PC-3 (cell line): ENCODE data around the gene HEMGN. TPM values are rescaled to one million over a fixed set of nuclear protein-coding genes. Genes with fewer than 3 reads are reported as not detected.
"Not testable (repeated sequence)": the region's sequence is repeated elsewhere in the genome, so short reads cannot be mapped to it uniquely, and the experiment has no call there.

Source experiments
- ATAC-seq: fragments of 200-7000 bp; cut with Tn5 transposase; 2 replicates; pipeline ENCODE4 v1.9.1; 2020; ENCODE audit warnings: mild to moderate bottlenecking, moderate library complexity
- BruUV-seq: library from RNA; stranded (reverse); fragments of 400-500 nt; replicated peaks from 2 replicates; lab custom pipeline; 2021; lab: Mats Ljungman, UMichigan
- CTCF ChIA-PET: fragments of 300-600 bp; sonication (Branson Sonifier 250); formaldehyde crosslinking; loops from one replicate; lab custom pipeline; 2022; ENCODE audit warnings: antibody characterized with exemption; lab: Charles Lee
- POLR2A ChIA-PET: fragments of 300-600 bp; sonication (Branson Sonifier 250); formaldehyde crosslinking; loops from one replicate; lab custom pipeline; 2022; ENCODE audit warnings: antibody characterized with exemption; ENCODE audit not compliant: unreplicated experiment; lab: Charles Lee
- DNase-seq: peaks from one replicate; pipeline ENCODE4 v3.0.0-alpha.2; 2015
- H2AFZ ChIP-seq: fragments of 300-600 bp; sonication (generic); 2 replicates; pipeline ENCODE4 v1.6.0; 2016; ENCODE audit warnings: antibody characterized with exemption, low read length
- H3F3A ChIP-seq: fragments of 300-600 bp; sonication (generic); one replicate; pipeline ENCODE4 v1.6.0; 2017; ENCODE audit warnings: antibody characterized with exemption, low read length, control low read depth, mild to moderate bottlenecking; ENCODE audit not compliant: unreplicated experiment
- H3K27ac ChIP-seq: fragments of 300-600 bp; sonication (generic); 2 replicates; pipeline ENCODE4 v1.5.1; 2016; ENCODE audit warnings: mild to moderate bottlenecking, low read length
- H3K27me3 ChIP-seq: fragments of 300-600 bp; sonication (generic); 2 replicates; pipeline ENCODE4 v1.6.1; 2016; ENCODE audit warnings: low read length, mixed read lengths
- H3K36me3 ChIP-seq: fragments of 300-600 bp; sonication (generic); 2 replicates; pipeline ENCODE4 v1.6.1; 2016; ENCODE audit warnings: low read depth, mixed run types, low read length, mixed read lengths
- H3K4me1 ChIP-seq: fragments of 300-600 bp; sonication (generic); 2 replicates; pipeline ENCODE4 v1.5.1; 2016; ENCODE audit warnings: low read length; ENCODE audit not compliant: insufficient read depth
- H3K4me2 ChIP-seq: fragments of 300-600 bp; sonication (generic); 2 replicates; pipeline ENCODE4 v1.6.0; 2016; ENCODE audit warnings: low read length
- H3K4me3 ChIP-seq: fragments of 300-600 bp; sonication (generic); 2 replicates; pipeline ENCODE4 v1.5.1; 2016; ENCODE audit warnings: mild to moderate bottlenecking, low read length, mixed read lengths
- H3K79me2 ChIP-seq: fragments of 300-600 bp; sonication (generic); 2 replicates; pipeline ENCODE4 v1.6.1; 2017; ENCODE audit warnings: low read length, mixed read lengths
- H3K9ac ChIP-seq: fragments of 300-600 bp; sonication (generic); 2 replicates; pipeline ENCODE4 v1.6.0; 2016; ENCODE audit warnings: mild to moderate bottlenecking, low read length
- H3K9me2 ChIP-seq: fragments of 300-600 bp; sonication (generic); replicated peaks from 2 replicates; pipeline ENCODE4 v1.6.1; 2016; ENCODE audit warnings: mixed run types, low read length, mixed read lengths
- H3K9me3 ChIP-seq: fragments of 300-600 bp; sonication (generic); 2 replicates; pipeline ENCODE4 v1.6.1; 2016; ENCODE audit warnings: low read length, mixed read lengths
- H4K20me1 ChIP-seq: fragments of 300-600 bp; sonication (generic); 2 replicates; pipeline ENCODE4 v1.6.1; 2016; ENCODE audit warnings: low read length, mixed read lengths
- EZH2 ChIP-seq: fragments of 300-600 bp; sonication (generic); IDR thresholded peaks from one replicate; pipeline ENCODE4 v1.6.1; 2017; ENCODE audit warnings: antibody characterized with exemption, mild to moderate bottlenecking, low read length; ENCODE audit not compliant: unreplicated experiment
- EZH2phosphoT487 ChIP-seq: fragments of 300-600 bp; sonication (generic); IDR thresholded peaks from 2 replicates; pipeline ENCODE4 v1.6.1; 2018; ENCODE audit warnings: mild to moderate bottlenecking, antibody characterized with exemption, low read length, borderline replicate concordance
- intact Hi-C: fragments of 100-400 bp; cut with micrococcal nuclease; formaldehyde crosslinking; loops from 2 replicates; pipeline ENCODE4 v1.9.0; 2023
- total RNA-seq: library from RNA; depleted of rRNA; stranded (reverse); fragments of >200 nt; gene quantifications from 2 replicates; pipeline ENCODE4 v1.2.3, GENCODE V29; 2014
- TF ChIP-seq, protein P1 (sequence below): fragments of 300-600 bp; sonication (generic); conservative IDR thresholded peaks from 2 replicates; pipeline ENCODE4 v1.5.1; 2017; ENCODE audit warnings: antibody characterized with exemption, low read depth, mild to moderate bottlenecking, low read length

HEMGN gene
- total RNA-seq, 1 experiment from 2014 or later, result not detected

DNA sequence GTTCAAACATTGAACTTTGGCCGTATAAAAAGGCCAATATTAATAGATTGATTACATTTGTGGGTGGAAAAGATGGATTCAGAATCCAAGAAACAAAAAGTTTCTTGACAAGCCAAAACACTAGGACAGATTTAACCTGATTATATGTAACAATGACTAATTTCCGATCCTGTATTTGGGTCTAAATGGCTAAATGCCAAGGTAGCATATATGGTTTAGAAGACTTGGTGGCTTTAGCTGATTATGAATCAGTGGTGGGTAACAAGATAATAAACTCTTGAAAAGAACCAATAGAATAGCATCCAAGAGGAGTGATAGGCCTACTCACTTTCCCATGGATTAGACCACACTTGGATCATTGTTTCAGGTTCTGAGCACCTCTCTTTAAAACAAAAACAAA lies 23.4 kb upstream of the HEMGN start:
- ChIA-PET CTCF (no interaction called here), POLR2A (no interaction called here)
- H3K27me3 ChIP-seq, result no peaks in the 10 kb centered on the region
- H3K9ac ChIP-seq, result no peak overlapping the region
- H3K4me1 ChIP-seq, result no peaks in the 10 kb centered on the region
- DNase-seq, result peak; percentile 32
- intact Hi-C loops, result no loop called here
- H3K27ac ChIP-seq, result no peak overlapping the region
- no TSS peak for BruUV-seq
- TF ChIP-seq, protein P1, sequence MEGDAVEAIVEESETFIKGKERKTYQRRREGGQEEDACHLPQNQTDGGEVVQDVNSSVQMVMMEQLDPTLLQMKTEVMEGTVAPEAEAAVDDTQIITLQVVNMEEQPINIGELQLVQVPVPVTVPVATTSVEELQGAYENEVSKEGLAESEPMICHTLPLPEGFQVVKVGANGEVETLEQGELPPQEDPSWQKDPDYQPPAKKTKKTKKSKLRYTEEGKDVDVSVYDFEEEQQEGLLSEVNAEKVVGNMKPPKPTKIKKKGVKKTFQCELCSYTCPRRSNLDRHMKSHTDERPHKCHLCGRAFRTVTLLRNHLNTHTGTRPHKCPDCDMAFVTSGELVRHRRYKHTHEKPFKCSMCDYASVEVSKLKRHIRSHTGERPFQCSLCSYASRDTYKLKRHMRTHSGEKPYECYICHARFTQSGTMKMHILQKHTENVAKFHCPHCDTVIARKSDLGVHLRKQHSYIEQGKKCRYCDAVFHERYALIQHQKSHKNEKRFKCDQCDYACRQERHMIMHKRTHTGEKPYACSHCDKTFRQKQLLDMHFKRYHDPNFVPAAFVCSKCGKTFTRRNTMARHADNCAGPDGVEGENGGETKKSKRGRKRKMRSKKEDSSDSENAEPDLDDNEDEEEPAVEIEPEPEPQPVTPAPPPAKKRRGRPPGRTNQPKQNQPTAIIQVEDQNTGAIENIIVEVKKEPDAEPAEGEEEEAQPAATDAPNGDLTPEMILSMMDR, result no peak
- no peaks in the 10 kb centered on the region for H3K9me2 ChIP-seq
- no peak for ATAC-seq
- H3K9me3 ChIP-seq, result no peaks in the 10 kb centered on the region
- H2AFZ ChIP-seq, result no peak overlapping the region
- no peaks in the 10 kb centered on the region for H3K79me2 ChIP-seq
- no peak overlapping the region for H3K4me3 ChIP-seq
- no peaks in the 10 kb centered on the region for H4K20me1 ChIP-seq
- no peak overlapping the region for H3K4me2 ChIP-seq
- no peaks in the 10 kb centered on the region for H3K36me3 ChIP-seq
- H3F3A ChIP-seq, result no peaks in the 10 kb centered on the region

DNA sequence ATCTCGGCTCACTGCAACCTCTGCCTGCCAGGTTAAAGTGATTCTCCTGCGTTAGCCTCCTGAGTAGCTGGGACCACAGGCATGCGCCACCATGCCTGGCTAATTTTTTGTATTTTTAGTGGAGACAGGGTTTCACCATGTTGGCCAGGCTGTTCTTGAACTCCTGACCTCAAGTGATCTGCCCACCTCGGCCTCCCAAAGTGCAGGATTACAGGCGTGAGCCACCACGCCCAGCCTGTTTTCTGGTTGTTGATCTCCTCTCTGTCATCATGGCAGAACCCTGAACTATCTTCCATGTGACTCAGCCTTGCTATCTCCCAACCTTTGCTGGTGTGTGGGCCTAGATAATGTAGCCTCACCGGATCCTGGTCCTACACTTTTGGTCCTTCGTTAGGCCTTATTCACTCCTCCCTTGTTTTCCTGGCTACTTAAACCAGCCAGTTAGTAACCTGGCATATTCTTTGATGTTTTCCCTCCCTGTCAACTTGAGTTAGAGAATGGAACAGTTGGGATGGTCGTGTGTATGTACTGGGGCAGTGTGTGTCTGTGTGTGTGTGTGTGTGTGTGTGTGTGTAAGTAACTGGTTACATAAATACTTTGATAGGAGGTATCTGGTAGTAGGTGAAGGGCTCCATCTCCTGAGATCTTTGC lies 22.8 kb upstream of the HEMGN start:
- H3K27me3 ChIP-seq, intact Hi-C loops, H3K79me2 ChIP-seq, H3K9ac ChIP-seq, H3K4me1 ChIP-seq, H3K9me3 ChIP-seq, H4K20me1 ChIP-seq, H3K4me3 ChIP-seq, H3K27ac ChIP-seq, H3K9me2 ChIP-seq, POLR2A ChIA-PET, H3K4me2 ChIP-seq, CTCF ChIA-PET, ATAC-seq, H2AFZ ChIP-seq, H3K36me3 ChIP-seq, H3F3A ChIP-seq, BruUV-seq, DNase-seq: not testable (repeated sequence)

DNA sequence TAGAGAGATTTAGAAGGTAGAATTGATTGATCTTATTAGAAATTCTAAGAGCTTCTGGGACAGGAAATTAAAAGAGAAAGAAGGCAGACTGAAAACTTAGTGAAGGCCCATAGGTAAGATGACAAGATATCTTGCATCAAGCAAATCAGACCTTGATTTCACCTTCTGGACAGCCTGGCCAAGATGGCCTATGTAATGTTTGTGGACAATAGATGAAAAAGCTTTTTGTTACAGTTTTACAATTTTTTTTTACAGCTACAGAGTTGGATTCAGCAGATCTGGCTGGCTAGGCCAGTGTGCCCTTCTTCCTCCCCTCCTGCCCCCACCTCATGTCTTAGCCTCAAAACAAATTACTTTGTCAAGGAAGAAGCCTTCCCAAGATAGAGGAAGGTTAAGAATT lies 21.6 kb upstream of the HEMGN start:
- H3K4me3 ChIP-seq, result no peak overlapping the region
- no peaks in the 10 kb centered on the region for H3K27me3 ChIP-seq
- H3K9me2 ChIP-seq, result no peaks in the 10 kb centered on the region
- no peaks in the 10 kb centered on the region for H3K4me1 ChIP-seq
- H2AFZ ChIP-seq, result no peak overlapping the region
- POLR2A ChIA-PET, result no interaction called here
- H3K9ac ChIP-seq, result no peak overlapping the region
- CTCF ChIA-PET, result no interaction called here
- intact Hi-C loops, result no loop called here
- H3K9me3 ChIP-seq, result no peaks in the 10 kb centered on the region
- no TSS peak for BruUV-seq
- no peaks in the 10 kb centered on the region for H3K36me3 ChIP-seq
- no peak for ATAC-seq
- no peak for TF ChIP-seq EZH2
- no peaks in the 10 kb centered on the region for H4K20me1 ChIP-seq
- DNase-seq, result no peak
- no peaks in the 10 kb centered on the region for H3K79me2 ChIP-seq
- no peak overlapping the region for H3K27ac ChIP-seq
- no peaks in the 10 kb centered on the region for H3F3A ChIP-seq
- H3K4me2 ChIP-seq, result no peak overlapping the region

DNA sequence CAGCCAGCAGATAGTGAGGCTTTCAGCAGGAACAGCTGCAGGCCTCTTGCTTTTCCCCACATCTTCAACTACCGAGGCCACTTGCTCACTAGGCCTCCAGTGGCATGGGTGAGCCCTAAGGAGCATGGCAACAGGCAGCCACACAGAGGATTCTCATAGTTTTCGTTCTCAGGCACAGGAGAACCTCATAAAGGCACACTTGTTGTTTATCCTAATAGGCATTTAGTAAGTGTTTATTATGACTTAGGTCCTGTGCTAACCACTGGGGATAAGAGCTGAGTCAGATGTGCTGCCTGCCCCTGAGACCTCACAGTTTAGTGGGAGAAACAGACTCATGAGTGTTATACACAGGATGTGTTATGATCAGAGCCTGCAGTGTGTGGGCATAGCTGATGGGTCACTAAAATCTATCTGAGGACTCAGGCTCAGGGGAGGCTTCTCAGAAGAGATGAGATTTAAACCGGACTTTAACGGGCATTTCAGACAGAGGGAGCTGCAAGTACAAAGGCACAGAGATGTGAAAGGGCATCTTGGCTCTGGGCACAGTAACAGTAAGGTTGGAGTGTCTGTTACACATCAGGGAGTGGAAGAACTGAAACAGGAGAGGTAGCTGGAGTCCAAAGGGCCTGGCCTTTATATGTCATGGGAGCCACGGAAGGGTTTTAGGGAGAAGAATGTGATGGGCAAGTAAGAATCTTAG lies 21.0 kb upstream of the HEMGN start:
- ATAC-seq (peak; percentile 31; the same call in 1 of the 2 replicates), DNase-seq (no peak)
- Histone ChIP-seq H3K4me3 (no peak overlapping the region), H3K9me3 (no peaks in the 10 kb centered on the region), H3K9ac (no peak overlapping the region), H2AFZ (no peak overlapping the region), H3K79me2 (no peaks in the 10 kb centered on the region), H3F3A (no peaks in the 10 kb centered on the region), H4K20me1 (no peaks in the 10 kb centered on the region), H3K4me2 (no peak overlapping the region), H3K27me3 (no peaks in the 10 kb centered on the region), H3K9me2 (no peaks in the 10 kb centered on the region), H3K36me3 (no peaks in the 10 kb centered on the region), H3K4me1 (no peaks in the 10 kb centered on the region), H3K27ac (no peak overlapping the region)
- TF ChIP-seq EZH2phosphoT487 (no peak), EZH2 (no peak)
- TF ChIP-seq, protein P1, result no peak
- intact Hi-C loops, result no loop called here
- ChIA-PET CTCF (no interaction called here), POLR2A (no interaction called here)
- BruUV-seq, result no TSS peak
